ENCODE results near the gene STBD1.

DNA sequence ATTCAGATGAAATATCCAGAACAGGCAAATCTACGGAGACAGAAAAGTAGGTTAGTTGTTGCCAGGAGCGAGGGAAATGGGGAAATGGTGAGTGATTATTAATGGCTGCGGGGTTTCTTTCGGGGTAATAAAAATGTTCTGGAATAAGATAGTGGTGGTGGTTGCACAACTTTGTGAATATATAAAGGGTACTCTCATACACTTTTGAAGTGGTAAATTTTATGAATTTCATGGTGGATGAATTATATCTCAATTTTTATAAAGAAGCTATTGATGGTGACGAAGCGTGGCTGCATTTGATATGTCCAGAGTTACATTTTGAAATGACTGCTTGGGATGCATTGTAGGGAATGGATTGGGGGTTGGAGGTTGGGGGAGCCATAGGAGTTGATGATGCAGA lies 38.7 kb upstream of the STBD1 start:
- TF ChIP-seq, protein P1, sequence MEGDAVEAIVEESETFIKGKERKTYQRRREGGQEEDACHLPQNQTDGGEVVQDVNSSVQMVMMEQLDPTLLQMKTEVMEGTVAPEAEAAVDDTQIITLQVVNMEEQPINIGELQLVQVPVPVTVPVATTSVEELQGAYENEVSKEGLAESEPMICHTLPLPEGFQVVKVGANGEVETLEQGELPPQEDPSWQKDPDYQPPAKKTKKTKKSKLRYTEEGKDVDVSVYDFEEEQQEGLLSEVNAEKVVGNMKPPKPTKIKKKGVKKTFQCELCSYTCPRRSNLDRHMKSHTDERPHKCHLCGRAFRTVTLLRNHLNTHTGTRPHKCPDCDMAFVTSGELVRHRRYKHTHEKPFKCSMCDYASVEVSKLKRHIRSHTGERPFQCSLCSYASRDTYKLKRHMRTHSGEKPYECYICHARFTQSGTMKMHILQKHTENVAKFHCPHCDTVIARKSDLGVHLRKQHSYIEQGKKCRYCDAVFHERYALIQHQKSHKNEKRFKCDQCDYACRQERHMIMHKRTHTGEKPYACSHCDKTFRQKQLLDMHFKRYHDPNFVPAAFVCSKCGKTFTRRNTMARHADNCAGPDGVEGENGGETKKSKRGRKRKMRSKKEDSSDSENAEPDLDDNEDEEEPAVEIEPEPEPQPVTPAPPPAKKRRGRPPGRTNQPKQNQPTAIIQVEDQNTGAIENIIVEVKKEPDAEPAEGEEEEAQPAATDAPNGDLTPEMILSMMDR (IDR thresholded peaks at IDR 0.05), result no peak
- TF ChIP-seq SMC3 (IDR thresholded peaks at IDR 0.05; ENCODE audit: low read depth, low read length) (no peak), POLR2AphosphoS5 (IDR thresholded peaks at IDR 0.05; ENCODE audit: low read depth, low read length) (no peak)
